GM18502 (cell line): ENCODE results near the gene ARHGAP11A.

Experiments used
- ATAC-seq: cut with Tn5 transposase; IDR thresholded peaks from one replicate; pipeline ENCODE4 v1.9.1; 2021; ENCODE audit warnings: mild to moderate bottlenecking; ENCODE audit not compliant: unreplicated experiment, poor library complexity

ARHGAP11A gene

DNA sequence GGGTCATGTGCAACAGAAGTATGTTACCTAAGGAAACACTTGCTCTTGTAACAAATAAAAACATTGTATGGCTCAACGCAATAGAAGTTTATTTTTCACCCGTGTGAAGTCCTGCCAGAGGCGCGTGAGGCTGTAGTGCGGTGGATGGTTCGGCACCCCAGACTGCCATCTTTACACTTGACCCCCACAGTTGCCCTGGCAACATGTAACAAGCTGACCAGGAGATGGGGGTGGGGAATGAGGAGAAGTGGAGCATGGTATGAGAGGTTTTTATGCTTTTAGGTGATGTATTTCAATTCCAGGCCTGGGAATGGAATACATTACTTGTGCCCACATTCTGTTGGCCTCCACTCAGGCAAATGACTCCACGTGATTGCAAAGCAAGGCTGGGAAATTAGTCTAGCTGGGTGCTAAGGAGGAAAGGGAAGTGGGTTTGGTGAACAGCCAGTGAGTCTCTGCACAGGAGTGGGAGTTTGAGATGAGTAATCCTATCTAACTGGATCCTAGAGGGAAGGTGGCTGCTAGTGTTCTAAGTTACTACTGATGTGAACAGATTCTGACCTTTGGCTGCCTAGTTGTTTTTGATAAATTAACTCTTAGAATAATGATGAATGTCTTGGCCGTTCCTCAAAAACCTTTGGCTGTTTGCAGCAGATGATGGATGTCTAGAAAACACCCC lies 68.7 kb downstream of the ARHGAP11A start:
- ATAC-seq = no peak

- ATAC-seq = no peak
These were observed 70.3 kb downstream of the ARHGAP11A start for GRCh38 chr15:32685576-32685975.

DNA sequence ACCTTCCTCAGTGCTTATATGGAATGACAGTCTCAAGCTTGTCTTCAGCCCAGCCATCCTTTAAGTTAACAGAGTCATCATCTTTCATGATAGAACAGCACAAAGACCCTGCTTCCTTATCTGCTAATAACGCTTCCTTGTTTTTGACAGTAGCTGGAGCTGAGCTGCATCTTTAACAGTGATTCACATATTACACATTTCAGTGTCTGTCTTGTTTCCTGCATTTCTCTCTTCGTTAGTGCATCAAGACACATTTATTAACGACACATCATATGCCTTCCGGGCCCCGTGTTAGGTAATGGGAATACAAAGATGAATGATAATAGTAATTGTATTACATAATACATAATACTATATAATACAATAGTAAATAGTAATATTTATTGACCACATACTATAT lies 72.3 kb downstream of the ARHGAP11A start:
- no peak for ATAC-seq

- no peak for ATAC-seq
These were observed 72.9 kb downstream of the ARHGAP11A start for GRCh38 chr15:32688151-32688639.
